ENCODE results near the gene KLF16. TPM values are rescaled to one million over a fixed set of nuclear protein-coding genes. Genes with fewer than 3 reads are reported as not detected.

The KLF16 gene
- total RNA-seq, 3 donors from 2014 or later, result 2.9 to 4.6 (median 4.1) TPM

DNA sequence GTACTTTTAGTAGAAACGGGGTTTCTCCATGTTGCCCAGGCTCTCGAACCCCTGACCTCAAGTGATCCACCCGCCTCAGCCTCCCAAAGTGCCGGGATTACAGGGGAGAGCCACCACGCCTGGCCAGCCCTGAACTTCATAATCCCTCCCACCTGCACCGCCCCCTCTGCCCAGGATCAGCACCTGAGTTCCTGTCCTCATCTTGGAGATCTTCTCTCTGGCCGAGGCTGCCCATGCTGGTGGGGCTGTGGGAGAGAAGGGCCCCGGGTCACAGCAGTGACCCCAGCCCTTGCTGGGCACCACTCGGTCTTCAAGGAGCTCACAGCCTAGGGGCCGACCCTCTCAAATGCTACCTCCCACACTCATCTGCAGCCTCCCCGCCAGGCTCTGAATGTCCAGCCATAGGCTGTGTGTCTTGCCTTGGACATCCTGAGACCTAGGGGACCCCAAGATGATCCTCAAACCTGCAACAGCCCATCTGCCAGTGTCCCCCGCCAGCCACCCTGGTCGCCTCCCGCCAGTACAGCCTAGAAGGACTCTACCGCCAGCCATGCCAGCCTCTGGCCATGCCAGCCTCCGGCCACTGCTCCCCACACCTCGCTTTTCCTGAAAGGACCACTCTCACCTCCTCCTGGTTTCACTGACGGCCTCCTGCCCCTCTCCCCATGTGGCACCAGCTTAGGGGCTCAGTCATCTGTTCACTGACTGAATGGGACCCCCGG, 52.8 kb downstream of the KLF16 start:
- Histone ChIP-seq H3K27me3 (no peaks in the 10 kb centered on the region), H3K27ac (peak overlapping the region; percentile 38 to 64), H3K4me1 (peaks cover 0 to 6% of the 10 kb centered on the region in 2 donors), H3K36me3 (no peaks in the 10 kb centered on the region), H3K4me3 (no peak overlapping the region), H3K9me3 (no peaks in the 10 kb centered on the region)
- no peak for DNase-seq (ENCODE audit: low spot score in 2 of 2)
- TF ChIP-seq POLR2A (IDR thresholded peaks at IDR 0.05), result no peak
- TF ChIP-seq, protein P1, sequence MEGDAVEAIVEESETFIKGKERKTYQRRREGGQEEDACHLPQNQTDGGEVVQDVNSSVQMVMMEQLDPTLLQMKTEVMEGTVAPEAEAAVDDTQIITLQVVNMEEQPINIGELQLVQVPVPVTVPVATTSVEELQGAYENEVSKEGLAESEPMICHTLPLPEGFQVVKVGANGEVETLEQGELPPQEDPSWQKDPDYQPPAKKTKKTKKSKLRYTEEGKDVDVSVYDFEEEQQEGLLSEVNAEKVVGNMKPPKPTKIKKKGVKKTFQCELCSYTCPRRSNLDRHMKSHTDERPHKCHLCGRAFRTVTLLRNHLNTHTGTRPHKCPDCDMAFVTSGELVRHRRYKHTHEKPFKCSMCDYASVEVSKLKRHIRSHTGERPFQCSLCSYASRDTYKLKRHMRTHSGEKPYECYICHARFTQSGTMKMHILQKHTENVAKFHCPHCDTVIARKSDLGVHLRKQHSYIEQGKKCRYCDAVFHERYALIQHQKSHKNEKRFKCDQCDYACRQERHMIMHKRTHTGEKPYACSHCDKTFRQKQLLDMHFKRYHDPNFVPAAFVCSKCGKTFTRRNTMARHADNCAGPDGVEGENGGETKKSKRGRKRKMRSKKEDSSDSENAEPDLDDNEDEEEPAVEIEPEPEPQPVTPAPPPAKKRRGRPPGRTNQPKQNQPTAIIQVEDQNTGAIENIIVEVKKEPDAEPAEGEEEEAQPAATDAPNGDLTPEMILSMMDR (IDR thresholded peaks at IDR 0.05), result no peak
- TF ChIP-seq POLR2AphosphoS5 (IDR thresholded peaks at IDR 0.05), result no peak
- intact Hi-C loops (cut with DNase I; ENCODE audit: low total_unique reads), result no loop called here

DNA sequence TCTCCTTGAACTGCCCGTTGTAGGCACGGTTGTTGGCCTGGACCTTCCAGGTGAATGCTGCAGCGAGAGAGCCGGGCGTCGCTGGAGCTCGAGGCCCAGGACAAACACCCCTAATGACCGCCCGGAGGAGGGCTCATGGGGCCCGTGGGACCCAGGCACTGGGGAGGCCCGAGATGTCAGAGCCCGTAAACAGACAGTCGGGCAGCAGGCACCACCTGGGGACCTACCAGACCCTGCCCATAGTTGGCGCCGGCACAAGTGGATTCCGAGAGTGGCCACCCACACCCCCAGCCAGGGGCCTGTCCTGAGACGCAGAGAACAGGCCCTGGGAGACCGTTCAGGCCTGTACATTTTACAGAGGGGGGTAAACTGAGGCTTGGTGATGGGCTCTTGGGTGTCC, 53.7 kb downstream of the KLF16 start:
- no peak overlapping the region for H3K4me3 ChIP-seq
- no peak for DNase-seq (ENCODE audit: low spot score in 2 of 2)
- TF ChIP-seq, protein P1 (IDR thresholded peaks at IDR 0.05), result no peak
- no peak for TF ChIP-seq POLR2AphosphoS5 (IDR thresholded peaks at IDR 0.05)
- intact Hi-C loops (cut with DNase I; ENCODE audit: low total_unique reads), result no loop called here
- H3K4me1 ChIP-seq, result peaks cover 0 to 6% of the 10 kb centered on the region in 2 donors
- no peaks in the 10 kb centered on the region for H3K9me3 ChIP-seq
- peak overlapping the region in 1 of 2 donors; percentile 32 for H3K27ac ChIP-seq
- no peaks in the 10 kb centered on the region for H3K27me3 ChIP-seq
- no peaks in the 10 kb centered on the region for H3K36me3 ChIP-seq

DNA sequence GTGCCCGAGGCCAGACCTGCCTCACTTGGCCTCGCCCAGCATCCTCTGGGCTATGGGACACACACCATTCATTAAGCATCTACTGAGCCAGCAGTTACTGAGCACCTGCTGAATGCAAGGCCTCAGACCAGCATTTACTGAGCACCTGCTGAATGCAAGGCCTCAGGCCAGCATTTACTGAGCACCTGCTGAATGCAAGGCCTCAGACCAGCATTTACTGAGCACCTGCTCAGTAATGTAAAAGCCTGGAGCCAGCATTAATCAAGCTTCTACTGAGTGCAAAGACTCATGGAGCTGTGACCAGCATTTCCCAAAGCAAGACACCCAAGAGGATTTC, 55.0 kb downstream of the KLF16 start:
- DNase-seq (ENCODE audit: low spot score in 2 of 2), result no peak
- Histone ChIP-seq H3K9me3 (no peaks in the 10 kb centered on the region), H3K27me3 (no peaks in the 10 kb centered on the region), H3K27ac (no peak overlapping the region), H3K4me3 (no peak overlapping the region), H3K4me1 (peaks cover 0 to 6% of the 10 kb centered on the region in 2 donors), H3K36me3 (no peaks in the 10 kb centered on the region)
- TF ChIP-seq POLR2A (IDR thresholded peaks at IDR 0.05), result no peak
- TF ChIP-seq, protein P1 (IDR thresholded peaks at IDR 0.05), result no peak
- TF ChIP-seq POLR2AphosphoS5 (IDR thresholded peaks at IDR 0.05), result no peak
- intact Hi-C loops (cut with DNase I; ENCODE audit: low total_unique reads), result no loop called here

DNA sequence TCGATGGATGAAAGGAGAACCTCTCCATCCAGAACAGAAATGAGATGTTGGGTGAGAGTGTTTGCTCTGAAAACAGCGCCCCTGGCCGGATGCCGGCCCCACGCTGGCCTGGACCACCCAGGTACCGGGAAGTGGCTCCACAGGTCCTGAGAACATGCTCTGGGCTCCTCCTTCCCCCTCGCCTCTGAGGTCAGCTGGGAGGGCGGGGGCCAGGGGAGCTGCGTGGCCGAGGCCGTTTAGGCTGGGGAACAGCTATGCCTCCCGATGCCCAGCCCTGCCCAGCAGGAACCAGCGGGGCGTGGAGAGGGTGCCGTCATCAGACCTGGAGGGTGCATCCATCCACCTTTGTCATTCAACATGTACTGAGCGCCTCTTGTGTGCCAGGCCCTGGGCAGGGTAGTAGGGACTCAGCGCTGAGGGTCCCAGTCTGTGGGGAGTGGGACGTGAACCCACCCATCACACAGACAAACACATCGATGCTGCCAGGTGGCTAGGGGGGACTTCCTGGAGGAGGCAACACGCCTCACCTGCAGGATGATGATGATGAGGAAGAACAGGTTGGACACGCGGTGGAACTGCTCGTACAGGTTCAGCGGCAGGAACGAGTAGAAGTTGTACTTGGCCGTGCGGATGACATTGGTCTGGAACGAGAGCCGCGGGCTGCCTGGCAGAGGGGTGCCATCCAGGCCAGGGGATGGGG, 55.5 kb downstream of the KLF16 start:
- DNase-seq (ENCODE audit: low spot score in 2 of 2), result no peak
- Histone ChIP-seq H3K4me1 (peaks cover 0 to under 1% of the 10 kb centered on the region in 2 donors), H3K27me3 (no peaks in the 10 kb centered on the region), H3K36me3 (no peaks in the 10 kb centered on the region), H3K9me3 (no peaks in the 10 kb centered on the region), H3K4me3 (no peak overlapping the region), H3K27ac (no peak overlapping the region)
- intact Hi-C loops (cut with DNase I; ENCODE audit: low total_unique reads), result no loop called here
- TF ChIP-seq, protein P1 (IDR thresholded peaks at IDR 0.05), result no peak
- TF ChIP-seq POLR2AphosphoS5 (IDR thresholded peaks at IDR 0.05), result no peak
- TF ChIP-seq POLR2A (IDR thresholded peaks at IDR 0.05), result no peak

DNA sequence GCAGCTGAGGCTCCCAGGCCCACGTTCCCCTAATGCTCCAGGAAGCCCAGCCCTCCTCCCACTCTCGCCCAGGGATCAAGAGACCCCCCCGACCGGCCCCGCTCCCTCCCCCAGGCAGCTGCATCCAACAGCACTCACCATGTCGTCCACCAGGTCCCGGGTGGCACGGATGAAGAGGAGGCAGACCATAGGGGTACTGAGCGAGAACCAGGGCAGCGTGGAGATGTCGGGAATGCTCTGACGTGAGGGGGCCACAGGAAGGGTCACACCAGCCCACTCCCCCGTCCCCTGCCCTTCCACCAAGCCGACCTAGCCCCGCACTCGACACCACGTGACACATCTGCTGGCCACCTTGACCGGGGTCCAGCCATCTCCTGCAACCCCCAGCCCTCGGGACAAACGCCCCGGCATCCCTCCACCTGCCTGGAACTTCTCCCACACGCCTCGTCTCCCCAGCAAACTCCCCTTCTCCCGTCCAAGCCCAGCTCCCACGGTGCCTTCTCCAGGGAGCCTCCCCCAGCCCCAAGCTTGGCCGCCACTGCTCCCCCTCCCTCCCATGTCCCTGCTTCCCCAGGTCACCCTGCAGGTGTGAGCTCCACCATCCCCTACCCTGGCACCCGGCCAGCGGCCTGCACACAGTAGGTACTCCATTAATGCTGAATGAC, 56.2 kb downstream of the KLF16 start:
- DNase-seq (ENCODE audit: low spot score in 2 of 2), result no peak
- Histone ChIP-seq H3K4me3 (no peak overlapping the region), H3K27me3 (no peaks in the 10 kb centered on the region), H3K27ac (no peak overlapping the region), H3K9me3 (no peaks in the 10 kb centered on the region), H3K4me1 (no peaks in the 10 kb centered on the region), H3K36me3 (no peaks in the 10 kb centered on the region)
- TF ChIP-seq POLR2AphosphoS5 (IDR thresholded peaks at IDR 0.05) (no peak), POLR2A (IDR thresholded peaks at IDR 0.05) (no peak)
- TF ChIP-seq, protein P1 (IDR thresholded peaks at IDR 0.05), result no peak
- intact Hi-C loops (cut with DNase I; ENCODE audit: low total_unique reads), result no loop called here
